GM12878 (cell line): ENCODE results near the gene DPF3. TPM values are rescaled to one million over a fixed set of nuclear protein-coding genes. Genes with fewer than 3 reads are reported as not detected.

ENCODE experiments used
- ATAC-seq: fragments of 200-7000 bp; cut with Tn5 transposase; 3 replicates; pipeline ENCODE4 v1.9.1; 2020; ENCODE audit warnings: mild to moderate bottlenecking, moderate library complexity
- BruUV-seq: library from RNA; stranded (reverse); fragments of 400-500 nt; replicated peaks from 2 replicates; lab custom pipeline; 2021; lab: Mats Ljungman, UMichigan
- CTCF ChIA-PET: fragments of 300-600 bp; sonication (Branson Sonifier 250); formaldehyde crosslinking; extraction: SDS; loops from one replicate; lab custom pipeline; 2021; ENCODE audit warnings: inconsistent platforms; lab: Yijun Ruan, JAX
- POLR2A ChIA-PET: fragments of 350-600 bp; formaldehyde crosslinking; extraction: SDS; loops from one replicate; lab custom pipeline; 2021; ENCODE audit warnings: inconsistent platforms; lab: Charles Lee
- RAD21 ChIA-PET: fragments of 300-600 bp; sonication (Branson Sonifier 250); formaldehyde crosslinking; loops from one replicate; lab custom pipeline; 2023; ENCODE audit warnings: antibody characterized with exemption; ENCODE audit not compliant: unreplicated experiment; lab: Charles Lee
- SMC1A ChIA-PET: fragments of 300-600 bp; sonication (Branson Sonifier 250); formaldehyde crosslinking; loops from one replicate; lab custom pipeline; 2023; ENCODE audit not compliant: unreplicated experiment, uncharacterized antibody; lab: Charles Lee
- DNase-seq: peaks from one replicate; pipeline ENCODE4 v3.0.0-alpha.2; 2011; ENCODE audit warnings: low read depth, low spot score
- FAIRE-seq: peaks from 3 replicates; lab custom pipeline; 2011; peaks lifted over from hg19 to GRCh38; lab: Jason Lieb, UNC
- H2AFZ ChIP-seq: 2 replicates; pipeline ENCODE4 v1.6.0; 2011; ENCODE audit warnings: low read depth, low read length, control low read depth; ENCODE audit not compliant: control insufficient read depth
- H3K27ac ChIP-seq: 2 replicates; pipeline ENCODE4 v1.5.1; 2011; ENCODE audit warnings: control low read depth; ENCODE audit not compliant: control insufficient read depth, insufficient read depth
- H3K27me3 ChIP-seq, 2 experiments: replicated peaks in 1 of 2; 2 replicates each; pipeline versions ENCODE4 v1.6.0 to v1.6.1; 2011; ENCODE audit warnings: low read length in 1 of 2; ENCODE audit not compliant: control insufficient read depth in 2 of 2, insufficient read depth in 2 of 2
- H3K36me3 ChIP-seq, 2 experiments: 2 replicates each; pipeline ENCODE4 v1.5.1; 2011; ENCODE audit warnings: low read length in 1 of 2; ENCODE audit not compliant: control insufficient read depth in 2 of 2, insufficient read depth in 2 of 2
- H3K4me1 ChIP-seq: 2 replicates; pipeline ENCODE4 v1.6.1; 2011; ENCODE audit warnings: mild to moderate bottlenecking, low read length, moderate library complexity, mixed read lengths; ENCODE audit not compliant: control insufficient read depth, insufficient read depth
- H3K4me2 ChIP-seq: 2 replicates; pipeline ENCODE4 v1.6.0; 2011; ENCODE audit warnings: control low read depth; ENCODE audit not compliant: control insufficient read depth, insufficient read depth
- H3K4me3 ChIP-seq: fragments of 200-600 bp; sonication (generic); 2 replicates; pipeline ENCODE4 v1.5.1; 2016
- H3K79me2 ChIP-seq: 2 replicates; pipeline ENCODE4 v1.6.0; 2011; ENCODE audit warnings: low read length; ENCODE audit not compliant: control insufficient read depth, insufficient read depth
- H3K9ac ChIP-seq: 2 replicates; pipeline ENCODE4 v1.8.0; 2011; ENCODE audit warnings: low read length, control low read depth, mixed read lengths; ENCODE audit not compliant: control insufficient read depth, insufficient read depth
- H3K9me3 ChIP-seq: replicated peaks from 3 replicates; pipeline ENCODE4 v1.5.1; 2011; ENCODE audit warnings: mild to moderate bottlenecking, low read length; ENCODE audit not compliant: control insufficient read depth, insufficient read depth
- H4K20me1 ChIP-seq: 2 replicates; pipeline ENCODE4 v1.6.0; 2011; ENCODE audit not compliant: control insufficient read depth, insufficient read depth
- CEBPB ChIP-seq, 2 experiments: fragments of 150-350 bp in 1 of 2; IDR thresholded peaks; 2 replicates each; pipeline ENCODE4 v1.6.1; 2012 to 2014; ENCODE audit warnings: low read depth in 2 of 2, low read length in 2 of 2, borderline replicate concordance in 1 of 2, inconsistent platforms in 1 of 2
- ESRRA ChIP-seq: IDR thresholded peaks from 2 replicates; pipeline ENCODE4 v1.6.1; 2012; ENCODE audit warnings: mild to moderate bottlenecking, low read length, improper control_type of control experiment
- MYC ChIP-seq: IDR thresholded peaks from 2 replicates; pipeline ENCODE4 v1.6.1; 2011; ENCODE audit warnings: mild to moderate bottlenecking, low read length, moderate library complexity, inconsistent platforms; ENCODE audit not compliant: insufficient read depth, insufficient replicate concordance, insufficient read length, severe bottlenecking
- NR2F1 ChIP-seq: fragments of 450-650 bp; conservative IDR thresholded peaks from 2 replicates; pipeline ENCODE4 v1.6.1; 2017; ENCODE audit warnings: mild to moderate bottlenecking
- SMAD5 ChIP-seq: IDR thresholded peaks from 2 replicates; pipeline ENCODE4 v1.6.1; 2016; ENCODE audit warnings: antibody characterized with exemption, low read depth
- SUPT20H ChIP-seq: IDR thresholded peaks from 2 replicates; pipeline ENCODE4 v1.6.1; 2011; ENCODE audit warnings: low read depth, mild to moderate bottlenecking, low read length, moderate library complexity, borderline replicate concordance; ENCODE audit not compliant: control insufficient read depth
- ZNF384 ChIP-seq: IDR thresholded peaks from 2 replicates; pipeline ENCODE4 v1.6.1; 2012; ENCODE audit warnings: low read depth, mild to moderate bottlenecking, low read length, improper control_type of control experiment, borderline replicate concordance
- ZNF622 ChIP-seq: fragments of 450-650 bp; IDR thresholded peaks from 2 replicates; pipeline ENCODE4 v1.6.1; 2017; ENCODE audit warnings: mild to moderate bottlenecking, inconsistent platforms
- WGBS: methylation state at CpG from one replicate; pipeline ENCODE4 v1.1.6; 2016; ENCODE audit warnings: low lambda C conversion rate; ENCODE audit not compliant: insufficient replicate concordance, insufficient coverage; ENCODE audit errors: missing lambda C conversion rate; 5-methylcytosine and 5-hydroxymethylcytosine counted together
- in situ Hi-C: fragments of 300-500 bp; cut with MboI; formaldehyde crosslinking; loops from 9 replicates; pipeline ENCODE4 v1.14.3; 2018; ENCODE audit warnings: mixed read lengths
- intact Hi-C: fragments of 100-400 bp; cut with micrococcal nuclease; formaldehyde crosslinking; loops from one replicate; pipeline ENCODE4 v1.14.2; 2022; ENCODE audit not compliant: unreplicated experiment
- polyA plus RNA-seq, 11 experiments: library from polyadenylated mRNA; depleted of rRNA in 4 of 11; unstranded in 6 of 11; stranded (reverse) in 5 of 11; fragments of >200 nt; fragmentation: Nextera tagmentation in 4 of 11; fragmentation: Illumina TruSeq in 1 of 11; extraction: Ambion mirVana in 4 of 11; extraction: Trizol in 1 of 11; gene quantifications; 1 replicate in 1 of 11; 2 replicates in 10 of 11; pipeline versions ENCODE4 v1.2.1 to v1.2.3, GENCODE V29; 2011 to 2016; ENCODE audit warnings: inconsistent platforms in 2 of 11, missing spikeins in 2 of 11, low read depth in 1 of 11
- total RNA-seq, 4 experiments: library from RNA; depleted of rRNA in 3 of 4; stranded (reverse); fragments of >200 nt in 3 of 4; fragmentation: Illumina TruSeq in 1 of 4; extraction: Trizol in 1 of 4; gene quantifications; 2 replicates each; pipeline versions ENCODE4 v1.2.1 to v1.2.3, GENCODE V29; 2013 to 2021
- TF ChIP-seq, protein P1 (sequence below): fragments of 450-650 bp; IDR thresholded peaks from 2 replicates; pipeline ENCODE4 v1.6.1; 2017; ENCODE audit warnings: mild to moderate bottlenecking, moderate library complexity
- TF ChIP-seq, protein P2 (sequence below): IDR thresholded peaks from 2 replicates; pipeline ENCODE4 v1.6.1; 2012; ENCODE audit warnings: mild to moderate bottlenecking, low read depth, low read length

DPF3 gene
- total and polyA plus RNA-seq, 10 of the 15 experiments (the other 5 are each of a cell fraction or from before 2014, with no cell fraction given), result 0.69 to 8.0 (median 2.2) TPM

DNA sequence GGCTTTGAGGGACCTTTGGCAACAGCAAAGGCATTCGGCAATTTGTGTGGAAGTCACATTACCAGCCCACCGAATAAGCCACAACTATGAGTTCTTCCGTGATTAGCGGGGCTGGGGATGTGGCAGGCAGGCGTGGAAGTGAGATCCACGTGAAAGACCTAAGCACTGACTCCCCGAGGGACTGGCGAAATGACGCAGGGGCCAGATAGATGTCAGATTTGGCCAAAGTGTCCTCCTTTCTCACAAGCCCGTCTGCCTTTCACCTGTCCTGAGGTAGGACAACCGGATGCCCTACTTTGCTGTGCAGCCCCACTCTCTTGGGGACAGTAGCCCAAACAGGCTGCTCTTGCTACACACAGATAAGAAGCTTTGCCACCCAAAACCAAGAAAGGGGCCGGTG is 54.5 kb downstream of the DPF3 start:
- ATAC-seq (no peak), DNase-seq (no peak), FAIRE-seq (no peak)
- Histone ChIP-seq H3K36me3 (no peaks in the 10 kb centered on the region), H2AFZ (no peak overlapping the region), H3K9me3 (no peaks in the 10 kb centered on the region), H3K4me3 (no peak overlapping the region), H3K27me3 (no peaks in the 10 kb centered on the region), H3K4me1 (no peaks in the 10 kb centered on the region), H3K4me2 (no peak overlapping the region), H3K9ac (no peak overlapping the region), H3K79me2 (no peaks in the 10 kb centered on the region), H4K20me1 (no peaks in the 10 kb centered on the region), H3K27ac (no peak overlapping the region)
- intact Hi-C loops (no loop called here), in situ Hi-C loops (no loop called here)
- ChIA-PET POLR2A (no interaction called here), SMC1A (no interaction called here), CTCF (no interaction called here), RAD21 (no interaction called here)
- BruUV-seq, result no TSS peak
- WGBS, result 83% methylated on average over 12 of the region's 12 CpGs
- TF ChIP-seq, protein P1, sequence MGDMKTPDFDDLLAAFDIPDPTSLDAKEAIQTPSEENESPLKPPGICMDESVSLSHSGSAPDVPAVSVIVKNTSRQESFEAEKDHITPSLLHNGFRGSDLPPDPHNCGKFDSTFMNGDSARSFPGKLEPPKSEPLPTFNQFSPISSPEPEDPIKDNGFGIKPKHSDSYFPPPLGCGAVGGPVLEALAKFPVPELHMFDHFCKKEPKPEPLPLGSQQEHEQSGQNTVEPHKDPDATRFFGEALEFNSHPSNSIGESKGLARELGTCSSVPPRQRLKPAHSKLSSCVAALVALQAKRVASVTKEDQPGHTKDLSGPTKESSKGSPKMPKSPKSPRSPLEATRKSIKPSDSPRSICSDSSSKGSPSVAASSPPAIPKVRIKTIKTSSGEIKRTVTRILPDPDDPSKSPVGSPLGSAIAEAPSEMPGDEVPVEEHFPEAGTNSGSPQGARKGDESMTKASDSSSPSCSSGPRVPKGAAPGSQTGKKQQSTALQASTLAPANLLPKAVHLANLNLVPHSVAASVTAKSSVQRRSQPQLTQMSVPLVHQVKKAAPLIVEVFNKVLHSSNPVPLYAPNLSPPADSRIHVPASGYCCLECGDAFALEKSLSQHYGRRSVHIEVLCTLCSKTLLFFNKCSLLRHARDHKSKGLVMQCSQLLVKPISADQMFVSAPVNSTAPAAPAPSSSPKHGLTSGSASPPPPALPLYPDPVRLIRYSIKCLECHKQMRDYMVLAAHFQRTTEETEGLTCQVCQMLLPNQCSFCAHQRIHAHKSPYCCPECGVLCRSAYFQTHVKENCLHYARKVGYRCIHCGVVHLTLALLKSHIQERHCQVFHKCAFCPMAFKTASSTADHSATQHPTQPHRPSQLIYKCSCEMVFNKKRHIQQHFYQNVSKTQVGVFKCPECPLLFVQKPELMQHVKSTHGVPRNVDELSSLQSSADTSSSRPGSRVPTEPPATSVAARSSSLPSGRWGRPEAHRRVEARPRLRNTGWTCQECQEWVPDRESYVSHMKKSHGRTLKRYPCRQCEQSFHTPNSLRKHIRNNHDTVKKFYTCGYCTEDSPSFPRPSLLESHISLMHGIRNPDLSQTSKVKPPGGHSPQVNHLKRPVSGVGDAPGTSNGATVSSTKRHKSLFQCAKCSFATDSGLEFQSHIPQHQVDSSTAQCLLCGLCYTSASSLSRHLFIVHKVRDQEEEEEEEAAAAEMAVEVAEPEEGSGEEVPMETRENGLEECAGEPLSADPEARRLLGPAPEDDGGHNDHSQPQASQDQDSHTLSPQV, result no peak
- TF ChIP-seq ZNF384 (no peak), NR2F1 (no peak), ZNF622 (no peak), MYC (no peak), CEBPB (IDR thresholded peaks at IDR 0.05; ENCODE audit: borderline replicate concordance in 1 of 2, low read depth in 2 of 2, low read length in 2 of 2) (no peak), ESRRA (no peak), SMAD5 (no peak), SUPT20H (no peak)
- TF ChIP-seq, protein P2, sequence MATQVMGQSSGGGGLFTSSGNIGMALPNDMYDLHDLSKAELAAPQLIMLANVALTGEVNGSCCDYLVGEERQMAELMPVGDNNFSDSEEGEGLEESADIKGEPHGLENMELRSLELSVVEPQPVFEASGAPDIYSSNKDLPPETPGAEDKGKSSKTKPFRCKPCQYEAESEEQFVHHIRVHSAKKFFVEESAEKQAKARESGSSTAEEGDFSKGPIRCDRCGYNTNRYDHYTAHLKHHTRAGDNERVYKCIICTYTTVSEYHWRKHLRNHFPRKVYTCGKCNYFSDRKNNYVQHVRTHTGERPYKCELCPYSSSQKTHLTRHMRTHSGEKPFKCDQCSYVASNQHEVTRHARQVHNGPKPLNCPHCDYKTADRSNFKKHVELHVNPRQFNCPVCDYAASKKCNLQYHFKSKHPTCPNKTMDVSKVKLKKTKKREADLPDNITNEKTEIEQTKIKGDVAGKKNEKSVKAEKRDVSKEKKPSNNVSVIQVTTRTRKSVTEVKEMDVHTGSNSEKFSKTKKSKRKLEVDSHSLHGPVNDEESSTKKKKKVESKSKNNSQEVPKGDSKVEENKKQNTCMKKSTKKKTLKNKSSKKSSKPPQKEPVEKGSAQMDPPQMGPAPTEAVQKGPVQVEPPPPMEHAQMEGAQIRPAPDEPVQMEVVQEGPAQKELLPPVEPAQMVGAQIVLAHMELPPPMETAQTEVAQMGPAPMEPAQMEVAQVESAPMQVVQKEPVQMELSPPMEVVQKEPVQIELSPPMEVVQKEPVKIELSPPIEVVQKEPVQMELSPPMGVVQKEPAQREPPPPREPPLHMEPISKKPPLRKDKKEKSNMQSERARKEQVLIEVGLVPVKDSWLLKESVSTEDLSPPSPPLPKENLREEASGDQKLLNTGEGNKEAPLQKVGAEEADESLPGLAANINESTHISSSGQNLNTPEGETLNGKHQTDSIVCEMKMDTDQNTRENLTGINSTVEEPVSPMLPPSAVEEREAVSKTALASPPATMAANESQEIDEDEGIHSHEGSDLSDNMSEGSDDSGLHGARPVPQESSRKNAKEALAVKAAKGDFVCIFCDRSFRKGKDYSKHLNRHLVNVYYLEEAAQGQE, result no peak
